Nasal cavity respiratory epithelium epithelial cell of viscerocranial mucosa (primary cell): ENCODE results near the gene AIM2. TPM values are rescaled to one million over a fixed set of nuclear protein-coding genes. Genes with fewer than 3 reads are reported as not detected.

ENCODE experiments used
- total RNA-seq: library from RNA; depleted of rRNA; stranded (reverse); fragments of >200 nt; gene quantifications from 2 replicates; pipeline ENCODE4 v1.2.3, GENCODE V29; 2014

Gene AIM2
- total RNA-seq: not detected in 2 replicates

GRCh38 chr1:159076438-159077119, at the start of gene AIM2:
TSS of gene AIM2 (minus strand) at chr1:159076766. CDS start at chr1:159073499, 3,267 bp downstream.

Other genes with a start within 250 kb of the AIM2 start
- not detected in 2 replicates for gene MNDA, start 245.4 kb downstream of the AIM2 start, total RNA-seq
- 0.21 TPM in 1 of 2 replicates, not detected in the other for gene PYHIN1, start 145.2 kb downstream of the AIM2 start, total RNA-seq
- gene IFI16, start 66.9 kb downstream of the AIM2 start, total RNA-seq: 94.0 and 141 TPM in 2 replicates
- not detected in 2 replicates for gene CADM3, start 94.8 kb upstream of the AIM2 start, total RNA-seq
- gene ACKR1, start 128.1 kb upstream of the AIM2 start, total RNA-seq: not detected in 2 replicates
- not detected in 2 replicates for gene FCER1A, start 225.6 kb upstream of the AIM2 start, total RNA-seq